Stomach smooth muscle (tissue), 2 donors: ENCODE results near the gene RASAL1.

ENCODE experiments used
- H3K27ac ChIP-seq: one replicate; pipeline ENCODE4 v1.7.0; 2013; ENCODE audit warnings: mild to moderate bottlenecking, low read length, inconsistent platforms
- H3K27me3 ChIP-seq, 2 donors: one replicate each; pipeline ENCODE4 v1.7.0; 2013; ENCODE audit warnings: low read length in 2 of 2; ENCODE audit not compliant: insufficient read depth in 2 of 2, control insufficient read depth in 1 of 2
- H3K36me3 ChIP-seq, 2 donors: one replicate each; pipeline ENCODE4 v1.7.0; 2013; ENCODE audit warnings: low read length in 2 of 2; ENCODE audit not compliant: control insufficient read depth in 2 of 2, insufficient read depth in 2 of 2
- H3K4me1 ChIP-seq: one replicate; pipeline ENCODE4 v1.7.0; 2013; ENCODE audit warnings: low read length; ENCODE audit not compliant: control insufficient read depth, insufficient read depth
- H3K4me3 ChIP-seq, 2 donors: one replicate each; pipeline ENCODE4 v1.7.0; 2013; ENCODE audit warnings: low read length in 2 of 2
- H3K9ac ChIP-seq, 2 donors: one replicate each; pipeline ENCODE4 v1.7.0; 2013; ENCODE audit warnings: low read length in 2 of 2, mild to moderate bottlenecking in 1 of 2
- H3K9me3 ChIP-seq, 2 donors: one replicate each; pipeline ENCODE4 v1.7.0; 2013; ENCODE audit warnings: low read length in 2 of 2; ENCODE audit not compliant: control insufficient read depth in 2 of 2
- donor health status: healthy.
- donor health status: Pancreatic carcinoma.

Gene RASAL1

DNA sequence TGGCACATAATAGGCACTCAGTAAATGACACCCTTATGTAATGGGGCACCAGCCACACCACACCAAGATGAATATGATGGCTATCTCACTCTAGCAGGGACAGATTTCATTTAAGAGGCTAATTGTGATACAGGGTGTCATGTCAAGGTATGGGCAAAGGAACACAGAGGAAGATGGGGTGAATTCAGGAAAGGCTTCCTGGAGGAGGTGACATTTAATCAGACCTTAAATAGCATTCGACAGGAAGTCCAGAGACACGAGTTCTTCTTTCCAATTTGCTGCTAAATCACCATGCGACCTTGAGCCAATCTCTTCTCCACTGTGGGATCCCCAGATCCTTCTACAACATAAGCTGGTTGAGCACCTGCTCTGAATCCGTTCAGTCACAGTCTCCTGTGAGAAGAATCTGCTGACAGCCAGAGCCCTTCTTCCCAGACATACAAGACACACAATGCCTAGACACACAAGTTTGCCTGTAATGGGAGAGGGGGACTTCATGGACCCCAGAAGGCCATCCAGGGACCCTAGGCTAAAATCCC, 80.5 kb downstream of the RASAL1 start:
- H3K9me3 ChIP-seq, result no peaks in the 10 kb centered on the region
- no peak overlapping the region for H3K9ac ChIP-seq
- no peak overlapping the region for H3K4me3 ChIP-seq
- peaks cover 28 to 42% of the 10 kb centered on the region in 2 donors for H3K27me3 ChIP-seq
- no peak overlapping the region for H3K27ac ChIP-seq
- peaks cover 8% of the 10 kb centered on the region for H3K4me1 ChIP-seq
- H3K36me3 ChIP-seq, result no peaks in the 10 kb centered on the region

GRCh38 chr12:113052326-113052725, 83.2 kb downstream of the RASAL1 start:
- no peaks in the 10 kb centered on the region for H3K36me3 ChIP-seq
- peaks cover 22 to 28% of the 10 kb centered on the region in 2 donors for H3K27me3 ChIP-seq
- no peak overlapping the region for H3K9ac ChIP-seq
- H3K4me3 ChIP-seq, result no peak overlapping the region
- H3K9me3 ChIP-seq, result no peaks in the 10 kb centered on the region
- peaks cover 6% of the 10 kb centered on the region for H3K4me1 ChIP-seq
- no peak overlapping the region for H3K27ac ChIP-seq

DNA sequence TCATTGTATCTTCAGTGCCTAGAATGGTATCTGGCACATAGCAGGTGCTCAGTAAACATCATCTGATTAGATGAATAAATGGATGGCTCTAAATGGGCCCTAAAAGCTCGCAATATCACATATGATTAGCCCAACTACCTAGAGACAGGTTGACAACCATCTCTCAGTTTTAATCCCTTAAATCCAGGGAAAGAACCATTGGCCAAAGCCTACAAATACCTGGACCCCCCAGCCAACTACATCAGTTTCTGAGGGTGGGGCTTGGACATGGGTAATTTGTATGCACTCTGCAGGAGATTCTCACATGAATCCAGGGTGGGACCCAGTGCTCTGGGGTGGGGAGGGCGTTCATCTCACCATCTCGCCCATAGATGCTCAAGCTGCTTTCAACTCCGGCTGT, 83.8 kb downstream of the RASAL1 start:
- H3K4me1 ChIP-seq, result peaks cover under 1% of the 10 kb centered on the region
- no peaks in the 10 kb centered on the region for H3K9me3 ChIP-seq
- no peaks in the 10 kb centered on the region for H3K36me3 ChIP-seq
- no peak overlapping the region for H3K4me3 ChIP-seq
- no peak overlapping the region for H3K9ac ChIP-seq
- H3K27ac ChIP-seq, result no peak overlapping the region
- H3K27me3 ChIP-seq, result peaks cover 22 to 23% of the 10 kb centered on the region in 2 donors

GRCh38 chr12:113050795-113051194, 84.8 kb downstream of the RASAL1 start:
- Histone ChIP-seq H3K36me3 (no peaks in the 10 kb centered on the region), H3K4me1 (no peaks in the 10 kb centered on the region), H3K4me3 (no peak overlapping the region), H3K27me3 (peaks cover 13 to 20% of the 10 kb centered on the region in 2 donors), H3K9ac (no peak overlapping the region), H3K9me3 (no peaks in the 10 kb centered on the region), H3K27ac (no peak overlapping the region)

DNA sequence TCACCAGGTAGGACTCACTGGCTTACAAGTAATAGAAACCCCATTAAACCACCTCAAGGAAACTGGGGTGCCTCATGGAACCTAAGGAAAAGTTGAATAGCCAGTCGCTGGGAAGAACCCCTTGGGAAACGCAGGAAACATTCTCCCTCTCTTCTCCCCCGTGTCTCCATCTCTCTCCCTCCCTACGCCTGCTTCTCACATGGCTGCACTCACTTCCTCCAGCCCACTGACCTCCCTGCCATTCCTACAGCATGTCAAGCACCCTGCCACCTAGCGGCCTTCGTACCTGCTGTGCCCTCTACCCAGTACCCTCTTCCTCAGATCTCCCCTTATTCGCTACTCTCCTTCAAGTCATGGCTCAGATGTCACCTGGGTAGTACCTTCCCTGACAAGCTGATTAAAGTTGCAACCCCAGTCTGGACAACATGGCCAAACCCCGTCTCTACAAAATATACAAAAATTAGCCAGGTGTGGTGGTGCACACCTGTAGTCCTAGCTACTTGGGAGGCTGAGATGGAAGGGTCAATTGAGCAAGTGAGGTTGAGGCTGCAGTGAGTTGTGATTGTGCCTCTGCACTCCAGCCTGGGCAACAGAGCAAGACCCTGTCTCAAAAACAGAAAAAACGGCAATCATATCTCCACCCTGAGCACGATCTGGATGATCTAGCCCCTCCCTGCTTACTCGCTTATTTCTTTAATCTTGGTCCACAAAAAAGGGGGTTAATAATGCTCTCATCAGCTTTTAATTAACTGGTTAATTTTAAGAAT, 85.4 kb downstream of the RASAL1 start:
- H3K36me3 ChIP-seq, result no peaks in the 10 kb centered on the region
- no peak overlapping the region for H3K27ac ChIP-seq
- no peaks in the 10 kb centered on the region for H3K4me1 ChIP-seq
- no peak overlapping the region for H3K9ac ChIP-seq
- H3K27me3 ChIP-seq, result peaks cover 9 to 14% of the 10 kb centered on the region in 2 donors
- no peaks in the 10 kb centered on the region for H3K9me3 ChIP-seq
- H3K4me3 ChIP-seq, result no peak overlapping the region
